Esophagus mucosa (tissue), 1 donor: ENCODE results near the gene DNAH1. TPM values are rescaled to one million over a fixed set of nuclear protein-coding genes. Genes with fewer than 3 reads are reported as not detected.

Source experiments
- ATAC-seq: fragments of 200-7000 bp; cut with Tn5 transposase; one replicate; pipeline ENCODE4 v1.9.1; 2020
- total RNA-seq: library from RNA; stranded (reverse); gene quantifications from one replicate; pipeline ENCODE4 v1.2.4, GENCODE V29; 2023
- donor health status: DM: yes; HTN: yes; CAD: no.

Gene DNAH1
- total RNA-seq, 1 donor from 2014 or later: 1.6 TPM

DNA sequence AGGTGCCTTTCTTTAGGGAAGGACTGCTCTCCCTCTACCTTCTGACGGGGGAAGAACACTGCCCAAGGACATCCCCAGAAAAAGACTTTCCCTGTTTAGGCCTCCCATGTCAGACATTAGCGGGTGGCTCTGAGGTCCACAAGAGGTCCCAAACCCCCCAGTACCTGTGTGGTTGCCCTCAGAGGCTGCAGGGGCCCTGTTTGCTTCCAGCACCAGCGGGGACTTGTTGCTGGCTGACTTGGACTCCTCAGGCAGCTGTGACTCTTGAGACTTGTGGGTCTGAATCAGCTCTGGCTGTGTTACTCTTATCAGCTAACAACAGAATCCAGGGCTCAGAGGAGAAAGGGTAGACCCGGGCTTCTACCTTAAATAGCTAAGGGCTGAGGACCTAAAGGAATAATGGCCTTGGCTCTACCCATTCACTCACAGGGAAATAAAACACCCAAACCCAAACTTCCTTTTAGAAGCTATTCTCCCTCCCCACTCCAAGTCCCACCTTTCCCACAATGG is 89.5 kb downstream of the DNAH1 start:
- ATAC-seq: no peak

GRCh38 chr3:52406231-52406661 is 90.1 kb downstream of the DNAH1 start:
- peak; percentile 66 for ATAC-seq

DNA sequence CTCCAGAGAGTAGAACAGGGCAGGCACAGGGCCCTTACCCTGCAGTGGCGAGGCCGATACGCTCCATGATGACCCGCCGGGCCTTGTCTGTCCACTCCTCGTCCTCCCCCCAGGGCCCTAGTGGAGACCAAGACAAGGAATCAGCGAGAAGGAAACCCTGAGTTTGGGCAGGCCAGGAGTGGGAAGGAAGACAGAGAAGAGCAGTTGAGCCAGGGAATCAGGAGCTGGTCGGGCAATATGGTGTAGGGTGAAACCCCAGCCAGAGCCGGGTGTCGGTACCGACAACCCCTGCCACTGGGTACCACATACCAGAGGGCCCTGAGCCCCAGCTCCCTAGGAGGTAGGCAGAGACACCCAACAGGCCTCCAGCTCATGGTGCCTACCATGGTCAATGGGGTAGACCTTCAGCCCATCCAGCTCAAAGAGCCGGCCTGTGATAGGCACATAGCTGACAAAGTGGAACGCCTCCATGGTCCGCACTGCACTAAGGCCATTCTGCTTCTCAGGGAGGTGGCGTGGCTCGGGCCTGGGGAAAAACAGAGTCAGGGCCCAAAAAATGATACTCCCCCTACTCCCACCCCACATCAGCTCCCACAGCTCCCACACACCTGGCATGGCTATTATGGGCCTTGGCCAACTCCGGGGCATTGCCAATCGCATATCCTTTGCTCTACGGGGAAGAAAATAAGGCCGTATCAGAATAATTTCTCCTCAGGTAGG is 90.8 kb downstream of the DNAH1 start:
- ATAC-seq: no peak

DNA sequence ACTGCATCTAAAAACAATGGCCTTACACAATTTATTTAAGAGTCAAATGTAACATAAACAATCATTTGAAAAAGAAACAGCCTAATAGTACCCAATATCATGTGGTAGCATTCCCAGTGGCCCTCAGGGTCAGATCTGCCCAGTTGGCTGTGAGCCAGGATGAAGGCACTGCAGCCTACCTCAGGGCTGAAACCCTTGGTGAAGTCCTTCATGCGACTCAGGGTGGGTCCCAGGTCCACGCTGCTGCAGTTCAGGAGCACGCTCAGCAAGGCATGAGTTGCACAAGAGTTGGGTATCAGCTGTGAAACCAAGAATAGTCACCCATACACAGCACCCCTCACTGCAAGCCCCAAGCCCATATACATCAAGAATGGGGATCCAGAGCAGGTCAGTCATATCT is 91.7 kb downstream of the DNAH1 start:
- ATAC-seq: no peak

GRCh38 chr3:52408466-52408865 is 92.3 kb downstream of the DNAH1 start:
- no peak for ATAC-seq

- peak; percentile 58 for ATAC-seq
Observed at GRCh38 chr3:52415800-52416199, 99.7 kb downstream of the DNAH1 start.

DNA sequence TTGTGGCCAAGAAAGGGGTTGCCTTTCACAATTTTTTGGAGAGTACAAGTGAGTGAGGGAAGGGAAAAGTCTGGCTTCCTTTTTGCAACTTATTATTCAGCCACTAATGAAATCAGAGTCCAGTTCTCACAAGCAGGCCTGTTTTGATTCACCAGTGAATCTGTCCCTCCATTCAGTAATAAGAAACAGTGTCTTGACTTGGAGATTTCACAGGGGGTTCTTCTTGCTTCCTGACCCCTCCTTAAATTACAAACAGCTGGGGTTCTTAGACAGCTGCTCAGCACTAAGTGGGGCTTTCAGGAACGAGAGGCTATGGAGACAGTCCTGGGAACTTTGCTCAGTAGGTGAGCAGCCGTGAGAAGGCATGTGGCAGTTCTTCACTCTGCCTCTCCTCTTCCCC is 104.3 kb downstream of the DNAH1 start:
- ATAC-seq: no peak

DNA sequence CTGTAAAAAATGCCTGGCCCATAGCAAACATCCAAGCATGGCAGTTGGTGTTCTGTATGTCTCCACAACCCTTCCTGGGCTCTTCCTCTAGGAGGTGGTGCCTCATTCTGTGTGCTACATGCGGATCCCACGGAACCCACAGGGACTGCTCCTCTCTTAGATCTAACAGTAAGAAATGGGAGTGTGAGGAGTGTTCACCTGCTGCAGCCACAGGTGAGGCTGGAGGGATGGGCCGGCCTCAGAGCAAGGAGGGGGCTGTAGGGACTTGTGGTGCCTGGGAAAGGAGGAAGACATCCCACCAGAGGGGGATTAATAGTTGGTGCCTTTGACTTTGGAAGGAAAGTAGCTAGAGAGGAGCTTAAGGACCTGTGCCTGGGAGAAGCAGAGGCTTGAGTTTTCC is 106.5 kb downstream of the DNAH1 start:
- ATAC-seq: no peak

GRCh38 chr3:52423173-52423572 is 107.1 kb downstream of the DNAH1 start:
- peak; percentile 46 for ATAC-seq

GRCh38 chr3:52428151-52429005 is 112.3 kb downstream of the DNAH1 start:
- peak; percentile 81 for ATAC-seq

DNA sequence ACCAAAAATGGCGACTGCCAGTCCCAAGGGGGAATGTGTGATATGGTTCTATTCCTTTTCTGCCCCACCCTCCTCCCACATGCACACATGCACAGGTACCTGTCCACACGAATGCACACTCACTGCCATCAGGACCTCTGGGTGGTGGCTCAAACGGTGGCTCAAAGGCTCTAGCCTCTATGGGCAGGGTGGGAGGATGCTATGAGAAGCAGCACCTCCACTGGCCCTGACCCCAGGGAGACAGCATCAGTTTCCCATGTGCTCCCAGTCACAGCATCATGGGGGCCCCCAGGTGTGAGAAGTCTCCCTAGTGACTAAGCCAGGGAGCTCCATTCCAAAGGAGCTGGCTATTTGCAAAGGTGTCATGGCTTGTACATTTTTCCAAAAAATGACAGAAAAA is 112.9 kb downstream of the DNAH1 start:
- no peak for ATAC-seq

DNA sequence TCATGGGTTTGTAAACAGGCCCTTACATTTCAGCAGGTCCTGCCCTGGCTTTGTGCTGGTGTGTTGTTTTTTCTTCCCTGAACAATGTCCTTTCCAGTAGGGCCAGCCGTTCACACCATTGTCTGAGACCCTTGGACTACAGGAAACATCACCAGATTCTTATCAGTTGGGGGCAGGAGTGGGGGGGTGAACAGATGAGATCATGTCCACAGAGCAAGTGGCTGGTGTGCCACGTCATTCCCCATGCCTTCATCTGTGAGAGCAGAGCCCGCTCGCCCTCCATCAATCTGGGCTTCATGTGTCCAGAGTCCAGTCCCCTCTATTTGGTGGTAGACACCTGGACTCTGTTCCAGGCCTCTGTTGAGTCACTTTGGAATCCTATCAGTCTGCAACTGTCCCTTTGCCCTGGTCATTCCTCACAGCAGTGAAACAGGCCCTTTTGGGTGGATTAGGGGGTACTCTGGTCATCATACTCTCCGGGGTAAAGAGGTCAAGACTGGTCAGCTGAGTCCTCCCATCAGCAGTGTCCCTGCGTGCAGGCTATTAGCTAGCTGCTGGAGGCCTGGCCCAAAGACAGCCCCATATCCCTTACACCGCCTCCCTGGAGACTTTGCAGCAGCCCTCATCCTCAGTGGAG is 113.8 kb downstream of the DNAH1 start:
- ATAC-seq: no peak

GRCh38 chr3:52430416-52430810 is 114.3 kb downstream of the DNAH1 start:
- ATAC-seq: no peak

GRCh38 chr3:52431459-52432223 is 115.5 kb downstream of the DNAH1 start:
- no peak for ATAC-seq

DNA sequence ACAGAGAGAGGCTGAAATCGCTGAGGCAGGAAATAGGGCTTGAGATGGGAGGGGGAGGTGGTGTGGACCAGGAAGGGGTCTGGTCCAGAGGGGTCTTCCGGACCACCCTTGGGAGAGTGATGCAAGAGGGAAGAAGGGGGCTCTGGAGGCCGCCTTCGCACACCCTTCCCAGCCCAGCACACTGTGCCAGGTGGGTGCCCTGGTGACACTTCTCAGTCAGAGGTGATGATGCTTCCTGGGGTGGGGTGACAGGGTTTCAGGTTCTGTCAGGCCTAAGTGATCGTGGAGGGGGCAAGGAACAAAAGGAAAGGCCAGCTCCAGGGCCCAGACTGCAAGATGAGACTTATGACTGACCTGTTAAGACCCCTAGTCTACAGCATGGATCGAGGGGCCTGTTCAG is 116.1 kb downstream of the DNAH1 start:
- no peak for ATAC-seq

DNA sequence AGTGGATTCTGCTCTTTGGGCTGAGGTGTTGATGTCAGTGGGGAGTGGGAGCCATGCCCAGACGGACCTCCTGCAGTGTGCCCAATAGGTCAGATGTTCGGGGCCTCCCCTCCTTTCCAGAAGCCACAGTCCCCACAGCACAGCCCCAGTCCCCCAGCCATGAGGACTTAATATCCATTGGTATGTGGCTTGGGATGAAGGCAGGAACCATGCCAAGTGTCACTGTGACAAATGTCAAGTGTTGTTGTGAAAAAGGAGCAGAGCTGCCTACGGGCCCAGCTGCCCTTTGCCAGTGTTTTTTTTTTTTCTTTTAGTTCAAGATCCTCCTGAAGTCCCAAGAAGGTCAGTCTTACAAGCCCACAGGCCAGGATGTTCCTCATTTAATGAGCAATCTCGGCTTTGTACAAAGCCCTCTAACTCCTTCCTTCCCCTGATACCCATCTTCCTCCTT is 116.6 kb downstream of the DNAH1 start:
- no peak for ATAC-seq

DNA sequence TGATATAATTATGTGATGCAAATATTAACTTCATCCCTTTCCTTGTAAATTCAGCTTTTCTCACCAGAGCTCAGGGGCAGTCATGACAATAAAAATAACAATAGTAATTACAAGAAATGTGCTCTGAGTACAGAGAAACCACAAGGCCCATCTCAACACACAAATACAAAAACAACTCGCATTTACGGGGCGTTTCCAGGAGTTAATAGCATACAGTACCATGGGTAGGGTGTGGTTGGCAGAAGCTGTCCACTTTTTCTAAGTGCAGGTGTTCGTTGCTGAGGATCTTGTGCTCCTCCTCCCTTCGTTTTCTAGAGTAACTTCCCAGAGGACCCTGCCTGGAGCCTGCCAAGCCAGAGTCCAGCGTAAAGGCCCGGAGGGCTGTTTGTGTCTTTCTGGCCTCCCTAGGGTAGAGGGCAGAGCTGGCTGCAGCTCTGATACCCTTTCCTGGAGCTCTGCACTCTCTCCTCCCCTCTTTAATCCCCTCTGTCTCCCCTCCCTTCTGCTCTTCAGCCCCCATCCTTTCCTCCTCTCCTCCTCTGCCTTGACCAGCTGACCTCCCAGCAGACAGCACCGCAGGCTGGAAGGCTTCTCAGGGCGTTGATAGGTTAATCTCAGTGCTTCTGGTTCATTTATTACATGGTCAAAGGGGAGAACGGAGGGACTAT is 117.3 kb downstream of the DNAH1 start:
- ATAC-seq: no peak

GRCh38 chr3:52433996-52434479 is 117.9 kb downstream of the DNAH1 start:
- no peak for ATAC-seq

GRCh38 chr3:52434491-52435115 is 118.5 kb downstream of the DNAH1 start:
- no peak for ATAC-seq

DNA sequence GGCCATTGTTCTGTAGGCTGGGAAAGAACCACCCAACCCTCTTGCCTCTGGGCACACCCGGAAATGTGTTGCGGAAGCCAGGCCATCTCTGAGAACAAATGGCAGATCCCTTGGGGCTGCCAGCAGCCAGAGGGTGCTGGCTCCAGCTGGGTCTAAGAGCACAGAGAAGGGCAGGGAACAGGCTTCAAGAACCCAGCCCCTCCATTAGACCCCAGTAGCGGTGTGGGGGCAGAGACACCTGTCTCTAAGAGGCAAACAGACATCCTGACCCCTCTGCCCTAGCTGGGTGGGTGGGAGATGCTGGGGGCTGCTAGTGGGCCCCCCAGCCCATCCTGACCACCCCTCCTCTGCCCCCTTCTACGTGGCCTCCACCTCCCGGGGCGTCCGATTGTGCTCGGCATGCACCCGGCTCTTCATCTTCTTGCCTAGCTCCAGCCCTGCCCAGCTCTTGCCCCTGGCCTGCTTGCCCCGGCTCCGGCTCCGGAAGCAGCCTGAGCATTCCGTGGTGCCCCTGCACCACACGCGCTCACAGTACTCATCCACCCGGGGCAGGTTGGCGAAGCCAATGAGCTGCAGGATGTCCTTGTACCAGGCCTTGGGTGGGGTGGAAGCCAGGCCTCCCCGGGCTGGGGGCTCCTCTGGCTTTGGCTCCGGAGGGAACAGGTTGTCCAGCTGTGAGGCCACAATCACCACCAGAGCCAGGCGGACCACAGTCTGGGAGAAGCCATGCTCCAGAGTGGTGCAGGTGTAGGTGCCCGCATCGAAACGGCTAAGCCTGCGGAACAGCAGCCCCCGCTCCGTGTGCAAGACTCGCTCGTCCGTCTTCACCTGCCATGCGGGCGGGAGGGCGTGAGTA is 119.4 kb downstream of the DNAH1 start:
- ATAC-seq: no peak
